Measurements from ENCODE around the gene IER3IP1.
A peak's percentile ranks its signal among the peaks of the same experiment; 100 is the strongest.
"Not testable (repeated sequence)": the region's sequence is repeated elsewhere in the genome, so short reads cannot be mapped to it uniquely, and the experiment has no call there.

Gene IER3IP1

GRCh38 chr18:47180765-47181164 is 4.6 kb upstream of the IER3IP1 start:
- Histone ChIP-seq H3K36me3 (ENCODE audit: control insufficient read depth, insufficient read depth, low read length) (no peaks in the 10 kb centered on the region), H3K9me3 (ENCODE audit: control insufficient read depth, low read length) (no peaks in the 10 kb centered on the region), H3K4me3 (ENCODE audit: low read length) (no peak overlapping the region), H3K4me1 (ENCODE audit: control insufficient read depth, insufficient read depth, low read length) (no peaks in the 10 kb centered on the region), H3K27me3 (ENCODE audit: control insufficient read depth, insufficient read depth, low read length) (no peaks in the 10 kb centered on the region), H3K9ac (ENCODE audit: low read length) (no peak overlapping the region)

- Histone ChIP-seq H3K4me1 (ENCODE audit: control insufficient read depth, insufficient read depth, low read length) (peaks cover 6% of the 10 kb centered on the region), H3K4me3 (ENCODE audit: low read length) (no peak overlapping the region), H3K9me3 (ENCODE audit: control insufficient read depth, low read length) (no peaks in the 10 kb centered on the region), H3K36me3 (ENCODE audit: control insufficient read depth, insufficient read depth, low read length) (no peaks in the 10 kb centered on the region), H3K9ac (ENCODE audit: low read length) (no peak overlapping the region), H3K27me3 (ENCODE audit: control insufficient read depth, insufficient read depth, low read length) (no peaks in the 10 kb centered on the region)
These were observed 3.4 kb upstream of the IER3IP1 start for GRCh38 chr18:47179520-47179919.

GRCh38 chr18:47175283-47175897 is 774 bp downstream of the IER3IP1 start:
- Histone ChIP-seq H3K4me3 (ENCODE audit: low read length) (peak overlapping the region; percentile 82), H3K9me3 (ENCODE audit: control insufficient read depth, low read length) (no peaks in the 10 kb centered on the region), H3K36me3 (ENCODE audit: control insufficient read depth, insufficient read depth, low read length) (no peaks in the 10 kb centered on the region), H3K4me1 (ENCODE audit: control insufficient read depth, insufficient read depth, low read length) (peaks cover 14% of the 10 kb centered on the region), H3K9ac (ENCODE audit: low read length) (peak overlapping the region; percentile 95), H3K27me3 (ENCODE audit: control insufficient read depth, insufficient read depth, low read length) (no peaks in the 10 kb centered on the region)

GRCh38 chr18:47174545-47175116 is 1.5 kb downstream of the IER3IP1 start:
- H3K36me3 ChIP-seq (ENCODE audit: control insufficient read depth, insufficient read depth, low read length) = no peaks in the 10 kb centered on the region
- peaks cover 14% of the 10 kb centered on the region for H3K4me1 ChIP-seq (ENCODE audit: control insufficient read depth, insufficient read depth, low read length)
- H3K9ac ChIP-seq (ENCODE audit: low read length) = peak overlapping the region; percentile 95
- H3K4me3 ChIP-seq (ENCODE audit: low read length) = peak overlapping the region; percentile 82
- H3K9me3 ChIP-seq (ENCODE audit: control insufficient read depth, low read length) = no peaks in the 10 kb centered on the region
- H3K27me3 ChIP-seq (ENCODE audit: control insufficient read depth, insufficient read depth, low read length) = no peaks in the 10 kb centered on the region

- H3K27me3 ChIP-seq (ENCODE audit: control insufficient read depth, insufficient read depth, low read length) = no peaks in the 10 kb centered on the region
- H3K4me3 ChIP-seq (ENCODE audit: low read length) = no peak overlapping the region
- H3K9me3 ChIP-seq (ENCODE audit: control insufficient read depth, low read length) = no peaks in the 10 kb centered on the region
- no peak overlapping the region for H3K9ac ChIP-seq (ENCODE audit: low read length)
- no peaks in the 10 kb centered on the region for H3K36me3 ChIP-seq (ENCODE audit: control insufficient read depth, insufficient read depth, low read length)
- H3K4me1 ChIP-seq (ENCODE audit: control insufficient read depth, insufficient read depth, low read length) = peaks cover 14% of the 10 kb centered on the region
These were observed 3.7 kb downstream of the IER3IP1 start for GRCh38 chr18:47172476-47172875.

- Histone ChIP-seq H3K9ac (ENCODE audit: low read length) (no peak overlapping the region), H3K27me3 (ENCODE audit: control insufficient read depth, insufficient read depth, low read length) (no peaks in the 10 kb centered on the region), H3K4me3 (ENCODE audit: low read length) (no peak overlapping the region), H3K36me3 (ENCODE audit: control insufficient read depth, insufficient read depth, low read length) (no peaks in the 10 kb centered on the region), H3K4me1 (ENCODE audit: control insufficient read depth, insufficient read depth, low read length) (peaks cover 4% of the 10 kb centered on the region), H3K9me3 (ENCODE audit: control insufficient read depth, low read length) (no peaks in the 10 kb centered on the region)
These were observed 7.3 kb downstream of the IER3IP1 start for GRCh38 chr18:47168913-47169312.

GRCh38 chr18:47168509-47168908 is 7.7 kb downstream of the IER3IP1 start:
- Histone ChIP-seq H3K9ac (ENCODE audit: low read length) (no peak overlapping the region), H3K27me3 (ENCODE audit: control insufficient read depth, insufficient read depth, low read length) (no peaks in the 10 kb centered on the region), H3K9me3 (ENCODE audit: control insufficient read depth, low read length) (no peaks in the 10 kb centered on the region), H3K4me3 (ENCODE audit: low read length) (no peak overlapping the region), H3K4me1 (ENCODE audit: control insufficient read depth, insufficient read depth, low read length) (peaks cover under 1% of the 10 kb centered on the region), H3K36me3 (ENCODE audit: control insufficient read depth, insufficient read depth, low read length) (no peaks in the 10 kb centered on the region)

- Histone ChIP-seq H3K4me3 (ENCODE audit: low read length) (no peak overlapping the region), H3K4me1 (ENCODE audit: control insufficient read depth, insufficient read depth, low read length) (no peaks in the 10 kb centered on the region), H3K36me3 (ENCODE audit: control insufficient read depth, insufficient read depth, low read length) (no peaks in the 10 kb centered on the region), H3K9ac (ENCODE audit: low read length) (no peak overlapping the region), H3K27me3 (ENCODE audit: control insufficient read depth, insufficient read depth, low read length) (no peaks in the 10 kb centered on the region), H3K9me3 (ENCODE audit: control insufficient read depth, low read length) (no peaks in the 10 kb centered on the region)
These were observed 9.9 kb downstream of the IER3IP1 start for GRCh38 chr18:47166294-47166693.

- Histone ChIP-seq H3K4me1 (ENCODE audit: control insufficient read depth, insufficient read depth, low read length) (no peaks in the 10 kb centered on the region), H3K27me3 (ENCODE audit: control insufficient read depth, insufficient read depth, low read length) (no peaks in the 10 kb centered on the region)
These were observed 12.9 kb downstream of the IER3IP1 start for GRCh38 chr18:47163241-47163640.

GRCh38 chr18:47160256-47160655 is 15.9 kb downstream of the IER3IP1 start:
- H3K9me3 ChIP-seq (ENCODE audit: control insufficient read depth, low read length) = no peaks in the 10 kb centered on the region
- H3K27me3 ChIP-seq (ENCODE audit: control insufficient read depth, insufficient read depth, low read length) = no peaks in the 10 kb centered on the region
- H3K4me3 ChIP-seq (ENCODE audit: low read length) = no peak overlapping the region
- no peaks in the 10 kb centered on the region for H3K36me3 ChIP-seq (ENCODE audit: control insufficient read depth, insufficient read depth, low read length)
- H3K4me1 ChIP-seq (ENCODE audit: control insufficient read depth, insufficient read depth, low read length) = no peaks in the 10 kb centered on the region
- no peak overlapping the region for H3K9ac ChIP-seq (ENCODE audit: low read length)

More at GRCh38 chr18:47163241-47163640, 12.9 kb downstream of the IER3IP1 start:
- H3K9ac ChIP-seq (ENCODE audit: low read length) = no peak overlapping the region
- no peaks in the 10 kb centered on the region for H3K36me3 ChIP-seq (ENCODE audit: control insufficient read depth, insufficient read depth, low read length)
- no peak overlapping the region for H3K4me3 ChIP-seq (ENCODE audit: low read length)
- no peaks in the 10 kb centered on the region for H3K9me3 ChIP-seq (ENCODE audit: control insufficient read depth, low read length)

- H3K9ac ChIP-seq (ENCODE audit: low read length); H3K9me3 ChIP-seq (ENCODE audit: control insufficient read depth, low read length); H3K36me3 ChIP-seq (ENCODE audit: control insufficient read depth, insufficient read depth, low read length); H3K27me3 ChIP-seq (ENCODE audit: control insufficient read depth, insufficient read depth, low read length); H3K4me1 ChIP-seq (ENCODE audit: control insufficient read depth, insufficient read depth, low read length); H3K4me3 ChIP-seq (ENCODE audit: low read length): not testable (repeated sequence)
These were observed 17.8 kb downstream of the IER3IP1 start for GRCh38 chr18:47158404-47158803.

GRCh38 chr18:47151439-47151838 is 24.7 kb downstream of the IER3IP1 start:
- Histone ChIP-seq H3K36me3 (ENCODE audit: control insufficient read depth, insufficient read depth, low read length) (no peaks in the 10 kb centered on the region), H3K27me3 (ENCODE audit: control insufficient read depth, insufficient read depth, low read length) (no peaks in the 10 kb centered on the region), H3K4me1 (ENCODE audit: control insufficient read depth, insufficient read depth, low read length) (peaks cover 16% of the 10 kb centered on the region), H3K4me3 (ENCODE audit: low read length) (peak overlapping the region; percentile 90), H3K9ac (ENCODE audit: low read length) (peak overlapping the region; percentile 71), H3K9me3 (ENCODE audit: control insufficient read depth, low read length) (no peaks in the 10 kb centered on the region)
